H1 (cell line): ENCODE results near the gene CHP2. TPM values are rescaled to one million over a fixed set of nuclear protein-coding genes. Genes with fewer than 3 reads are reported as not detected.

Experiments
- SIN3A ChIP-seq, 2 experiments: IDR thresholded peaks in 1 of 2; conservative IDR thresholded peaks in 1 of 2; 2 replicates each; pipeline ENCODE4 v1.6.1; 2011 to 2012; ENCODE audit warnings: low read length in 2 of 2, improper control_type of control experiment in 1 of 2, low read depth in 1 of 2, mild to moderate bottlenecking in 1 of 2
- SUZ12 ChIP-seq: fragments of 200-600 bp; sonication (generic); IDR thresholded peaks from 2 replicates; pipeline ENCODE4 v1.6.1; 2012; ENCODE audit warnings: mild to moderate bottlenecking, inconsistent platforms, low read length, moderate library complexity, mixed read lengths
- polyA plus RNA-seq, 7 experiments: library from polyadenylated mRNA; depleted of rRNA in 3 of 7; stranded (reverse) in 5 of 7; unstranded in 2 of 7; fragments of >200 nt in 5 of 7; fragments of 200-250 nt in 2 of 7; gene quantifications; 1 replicate in 5 of 7; 2 replicates in 1 of 7; 4 replicates in 1 of 7; pipeline versions ENCODE4 v1.2.1 to v1.2.3, GENCODE V29; 2011 to 2013; ENCODE audit warnings: missing spikeins in 2 of 7, mixed read lengths in 2 of 7
- total RNA-seq: library from RNA; stranded (reverse); fragmentation: NEBNext Ultra II Directional; extraction: Animal tissue kit (Norgen Biotek cat#: 25700); gene quantifications from 2 replicates; pipeline ENCODE4 v1.2.1, GENCODE V29; 2021

Gene CHP2
- total and polyA plus RNA-seq, 2 of the 8 experiments (the other 6 are each of a cell fraction or from before 2014, with no cell fraction given): 1.3 to 1.6 TPM

DNA sequence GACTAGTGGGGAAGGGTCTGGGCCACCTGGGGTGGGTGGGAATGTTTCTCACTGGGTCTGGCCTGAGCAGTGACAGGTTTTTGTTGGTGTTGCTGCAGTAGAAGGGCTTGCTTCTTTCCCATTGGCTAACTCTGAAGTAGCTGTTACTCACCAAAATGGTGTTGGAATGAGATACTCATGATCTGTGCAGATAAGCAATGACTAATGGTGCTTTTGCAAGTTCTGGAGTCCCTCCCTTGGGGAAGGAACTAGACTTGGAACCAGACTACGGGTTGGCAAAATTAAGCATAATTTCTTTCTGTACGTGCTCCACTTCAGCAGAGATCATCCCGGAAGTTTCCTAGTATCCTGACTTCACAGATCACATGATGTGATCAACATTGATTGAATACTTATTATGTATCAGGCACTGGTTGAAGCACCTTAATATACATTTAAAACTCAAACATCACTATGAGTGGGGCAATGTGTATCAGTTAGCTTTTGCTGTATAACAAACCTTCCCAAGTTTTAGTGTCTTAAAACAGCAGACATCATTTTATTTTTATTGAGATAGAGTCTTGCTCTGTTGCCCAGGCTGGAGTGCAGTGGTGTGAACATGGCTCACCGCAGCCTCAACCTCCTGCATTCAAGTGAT is 30.1 kb downstream of the CHP2 start (continued):
- TF ChIP-seq SUZ12 (no peak), SIN3A (conservative IDR thresholded peaks at IDR 0.05 in 1 of 2, IDR thresholded peaks at IDR 0.05 in 1 of 2; ENCODE audit: low read depth in 1 of 2, low read length in 2 of 2) (no peak)
